ENCODE measurements around the gene TMEM186.

The TMEM186 gene

DNA sequence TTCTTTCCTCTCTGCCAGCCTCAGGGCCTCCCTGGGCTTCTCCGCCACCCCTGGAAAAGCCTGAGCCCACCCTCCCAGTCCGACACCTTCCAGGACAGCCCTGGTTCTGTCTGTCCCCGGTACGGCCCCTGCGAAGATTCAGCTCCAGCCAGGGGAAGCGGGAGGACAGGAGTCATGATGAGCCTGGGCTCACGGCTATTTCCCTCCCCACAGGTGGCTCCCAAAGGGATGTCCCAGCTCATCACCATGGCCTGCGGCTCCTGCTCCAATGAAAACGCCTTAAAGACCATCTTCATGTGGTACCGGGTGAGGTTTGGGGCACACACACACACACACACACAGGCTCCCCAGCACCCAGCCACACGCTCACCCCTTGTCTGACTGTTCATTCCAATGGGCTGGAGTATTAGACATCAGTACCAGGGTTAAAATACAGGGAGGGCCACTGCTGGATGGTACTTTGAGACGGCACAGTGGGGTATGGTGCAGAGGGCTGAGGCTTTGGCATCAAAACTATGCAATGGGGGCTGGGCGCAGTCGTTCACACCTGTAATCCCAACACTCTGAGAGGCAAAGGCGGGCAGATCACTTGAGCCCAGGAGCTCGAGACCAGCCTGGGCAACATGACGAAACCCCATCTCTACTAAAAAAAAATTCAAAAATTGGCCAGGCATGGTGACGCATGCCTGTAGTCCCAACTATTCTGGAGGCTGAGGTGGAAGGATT is 32.8 kb downstream of the TMEM186 start:
- H3K9me3 ChIP-seq (ENCODE audit: control insufficient read depth, low read depth, low read length), result no peaks in the 10 kb centered on the region
- peaks cover 8% of the 10 kb centered on the region for H3K4me1 ChIP-seq (ENCODE audit: control insufficient read depth, low read depth, low read length)
- no peak overlapping the region for H3K9ac ChIP-seq (ENCODE audit: low read length)
- no peak overlapping the region for H3K27ac ChIP-seq (ENCODE audit: low read length)
- no peaks in the 10 kb centered on the region for H3K36me3 ChIP-seq (ENCODE audit: control insufficient read depth, low read depth, low read length)
- H3K4me3 ChIP-seq (ENCODE audit: low read length), result no peak overlapping the region
- no peaks in the 10 kb centered on the region for H3K27me3 ChIP-seq (ENCODE audit: control insufficient read depth, insufficient read depth, low read length)

DNA sequence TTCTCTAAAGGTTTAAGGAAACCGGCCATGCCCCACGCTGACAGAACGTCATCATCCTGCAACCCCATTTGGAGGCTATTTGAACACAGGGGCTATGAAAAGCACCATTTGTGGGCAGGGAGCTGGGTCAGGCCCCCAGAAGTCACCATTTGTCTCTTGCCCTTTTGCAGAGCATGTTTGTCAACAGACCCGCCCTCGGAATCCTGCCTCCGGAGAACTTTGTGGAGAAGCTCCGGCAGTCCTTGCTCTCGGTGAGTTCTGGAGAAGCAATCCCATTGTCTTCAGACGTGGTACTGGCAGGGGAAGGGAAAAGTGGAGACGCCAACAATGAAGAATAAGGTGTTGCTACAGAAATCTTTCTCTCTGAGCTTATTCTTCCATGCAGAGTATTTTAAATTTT is 33.5 kb downstream of the TMEM186 start:
- Histone ChIP-seq H3K4me3 (ENCODE audit: low read length) (no peak overlapping the region), H3K36me3 (ENCODE audit: control insufficient read depth, low read depth, low read length) (no peaks in the 10 kb centered on the region), H3K9me3 (ENCODE audit: control insufficient read depth, low read depth, low read length) (no peaks in the 10 kb centered on the region), H3K27me3 (ENCODE audit: control insufficient read depth, insufficient read depth, low read length) (no peaks in the 10 kb centered on the region), H3K27ac (ENCODE audit: low read length) (no peak overlapping the region), H3K9ac (ENCODE audit: low read length) (no peak overlapping the region), H3K4me1 (ENCODE audit: control insufficient read depth, low read depth, low read length) (peaks cover 8% of the 10 kb centered on the region)

DNA sequence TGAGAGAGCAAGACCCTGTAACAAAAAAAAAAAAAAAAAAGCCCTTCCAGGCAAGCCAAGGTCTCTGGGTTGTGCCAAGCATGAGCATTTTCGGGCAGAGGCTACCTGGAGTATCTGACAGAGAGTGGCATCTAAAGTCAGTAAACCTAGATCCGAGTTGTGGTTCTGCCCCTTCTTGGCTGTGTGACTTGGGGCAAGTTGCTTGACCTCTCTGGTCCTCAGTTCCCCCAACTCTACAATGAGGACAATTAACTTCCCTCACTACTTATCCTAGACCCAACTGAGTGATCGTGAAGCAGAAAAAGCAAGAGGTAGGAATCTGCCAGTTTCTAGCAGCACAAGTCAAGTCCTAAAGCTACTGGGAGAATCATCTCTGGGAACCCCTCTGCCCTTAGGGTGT is 34.4 kb downstream of the TMEM186 start:
- Histone ChIP-seq H3K27ac (ENCODE audit: low read length) (no peak overlapping the region), H3K9ac (ENCODE audit: low read length) (no peak overlapping the region), H3K27me3 (ENCODE audit: control insufficient read depth, insufficient read depth, low read length) (no peaks in the 10 kb centered on the region), H3K36me3 (ENCODE audit: control insufficient read depth, low read depth, low read length) (no peaks in the 10 kb centered on the region), H3K4me1 (ENCODE audit: control insufficient read depth, low read depth, low read length) (peaks cover 8% of the 10 kb centered on the region), H3K4me3 (ENCODE audit: low read length) (no peak overlapping the region), H3K9me3 (ENCODE audit: control insufficient read depth, low read depth, low read length) (no peaks in the 10 kb centered on the region)

DNA sequence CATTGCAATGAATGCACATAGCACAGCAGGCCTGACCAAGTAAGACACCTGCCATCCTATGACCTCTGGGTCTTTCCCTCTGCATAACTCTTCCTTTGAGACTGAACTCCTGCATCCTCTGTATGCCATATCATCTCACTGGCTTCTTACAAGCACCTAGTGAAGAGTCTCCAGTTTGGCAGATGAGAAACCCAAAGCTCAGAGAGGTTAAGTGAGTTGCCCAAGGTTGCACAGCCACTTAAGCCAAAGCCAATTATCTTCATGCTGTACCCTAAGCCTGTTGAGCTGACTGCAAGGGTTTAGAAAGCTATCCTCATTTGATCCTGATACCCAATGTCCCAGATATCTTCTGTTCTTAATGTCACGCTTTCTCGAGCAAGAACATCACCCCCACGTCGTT is 35.2 kb downstream of the TMEM186 start:
- Histone ChIP-seq H3K4me1 (ENCODE audit: control insufficient read depth, low read depth, low read length) (peaks cover 8% of the 10 kb centered on the region), H3K27ac (ENCODE audit: low read length) (no peak overlapping the region), H3K27me3 (ENCODE audit: control insufficient read depth, insufficient read depth, low read length) (no peaks in the 10 kb centered on the region), H3K4me3 (ENCODE audit: low read length) (no peak overlapping the region), H3K36me3 (ENCODE audit: control insufficient read depth, low read depth, low read length) (no peaks in the 10 kb centered on the region), H3K9me3 (ENCODE audit: control insufficient read depth, low read depth, low read length) (no peaks in the 10 kb centered on the region), H3K9ac (ENCODE audit: low read length) (no peak overlapping the region)

DNA sequence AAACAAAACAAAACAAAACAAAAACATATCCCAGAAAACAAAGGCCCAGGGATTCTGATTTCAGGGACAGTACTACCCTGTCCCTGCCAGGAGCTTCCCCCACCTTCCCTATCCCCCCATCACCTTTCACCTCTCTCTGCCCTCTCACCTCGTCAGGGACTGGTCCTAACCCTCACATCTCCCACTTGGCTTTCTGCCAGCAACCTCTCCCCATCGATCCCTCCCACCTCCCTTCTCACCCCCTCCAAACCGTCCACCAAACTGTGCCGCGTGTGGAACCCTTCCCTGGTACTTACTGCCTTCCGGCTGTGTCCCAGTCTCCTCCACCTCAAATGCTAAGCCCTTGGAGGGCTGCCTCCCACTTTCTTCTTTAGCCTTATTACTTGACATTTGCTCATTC is 36.4 kb downstream of the TMEM186 start:
- Histone ChIP-seq H3K9ac (ENCODE audit: low read length) (no peak overlapping the region), H3K27me3 (ENCODE audit: control insufficient read depth, insufficient read depth, low read length) (no peaks in the 10 kb centered on the region), H3K9me3 (ENCODE audit: control insufficient read depth, low read depth, low read length) (no peaks in the 10 kb centered on the region), H3K4me1 (ENCODE audit: control insufficient read depth, low read depth, low read length) (peaks cover 8% of the 10 kb centered on the region), H3K4me3 (ENCODE audit: low read length) (no peak overlapping the region), H3K27ac (ENCODE audit: low read length) (no peak overlapping the region), H3K36me3 (ENCODE audit: control insufficient read depth, low read depth, low read length) (no peaks in the 10 kb centered on the region)

DNA sequence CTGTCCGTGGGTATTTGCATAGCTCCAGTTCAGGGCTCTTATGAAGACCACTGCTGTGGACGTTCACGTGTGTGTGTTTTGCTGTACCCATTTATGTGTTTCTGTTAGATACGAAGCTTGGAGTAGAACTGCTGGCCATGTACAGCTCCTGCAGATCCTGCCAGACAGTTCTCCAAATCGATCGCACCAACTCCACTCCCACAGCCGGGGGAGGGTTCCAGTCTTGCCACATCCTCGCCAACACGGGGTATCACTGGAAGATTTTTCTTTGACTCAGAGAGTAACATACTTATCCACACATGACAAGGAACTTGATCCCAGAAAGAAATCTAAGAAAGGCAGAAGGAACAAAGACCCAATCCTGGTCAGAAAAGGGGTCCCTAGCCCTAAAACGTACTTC is 37.4 kb downstream of the TMEM186 start:
- no peaks in the 10 kb centered on the region for H3K36me3 ChIP-seq (ENCODE audit: control insufficient read depth, low read depth, low read length)
- H3K27me3 ChIP-seq (ENCODE audit: control insufficient read depth, insufficient read depth, low read length), result no peaks in the 10 kb centered on the region
- no peaks in the 10 kb centered on the region for H3K9me3 ChIP-seq (ENCODE audit: control insufficient read depth, low read depth, low read length)
- peaks cover 8% of the 10 kb centered on the region for H3K4me1 ChIP-seq (ENCODE audit: control insufficient read depth, low read depth, low read length)
- H3K9ac ChIP-seq (ENCODE audit: low read length), result no peak overlapping the region
- H3K27ac ChIP-seq (ENCODE audit: low read length), result no peak overlapping the region
- no peak overlapping the region for H3K4me3 ChIP-seq (ENCODE audit: low read length)

DNA sequence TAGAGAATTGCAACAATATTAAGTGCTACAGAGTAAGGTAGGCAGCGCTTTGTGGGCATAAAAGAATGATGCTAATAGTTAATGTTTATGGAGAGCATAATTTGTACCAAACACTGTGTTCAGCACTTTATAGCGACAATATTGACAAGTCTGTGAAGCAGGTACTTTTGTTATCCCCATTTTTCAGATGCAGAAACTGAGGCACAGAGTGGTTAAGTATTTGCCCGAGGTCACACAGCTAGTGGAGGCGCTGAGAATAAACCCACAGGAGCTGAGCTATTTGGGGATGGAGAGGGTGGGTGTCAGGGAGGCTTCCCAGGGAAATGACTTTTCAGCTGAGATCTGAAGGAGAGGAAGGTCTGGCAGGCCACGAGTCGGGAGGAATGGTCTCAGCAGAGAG is 39.4 kb downstream of the TMEM186 start:
- H3K9me3 ChIP-seq (ENCODE audit: control insufficient read depth, low read depth, low read length), result no peaks in the 10 kb centered on the region
- no peak overlapping the region for H3K9ac ChIP-seq (ENCODE audit: low read length)
- H3K27ac ChIP-seq (ENCODE audit: low read length), result no peak overlapping the region
- no peak overlapping the region for H3K4me3 ChIP-seq (ENCODE audit: low read length)
- no peaks in the 10 kb centered on the region for H3K27me3 ChIP-seq (ENCODE audit: control insufficient read depth, insufficient read depth, low read length)
- no peaks in the 10 kb centered on the region for H3K4me1 ChIP-seq (ENCODE audit: control insufficient read depth, low read depth, low read length)
- no peaks in the 10 kb centered on the region for H3K36me3 ChIP-seq (ENCODE audit: control insufficient read depth, low read depth, low read length)

DNA sequence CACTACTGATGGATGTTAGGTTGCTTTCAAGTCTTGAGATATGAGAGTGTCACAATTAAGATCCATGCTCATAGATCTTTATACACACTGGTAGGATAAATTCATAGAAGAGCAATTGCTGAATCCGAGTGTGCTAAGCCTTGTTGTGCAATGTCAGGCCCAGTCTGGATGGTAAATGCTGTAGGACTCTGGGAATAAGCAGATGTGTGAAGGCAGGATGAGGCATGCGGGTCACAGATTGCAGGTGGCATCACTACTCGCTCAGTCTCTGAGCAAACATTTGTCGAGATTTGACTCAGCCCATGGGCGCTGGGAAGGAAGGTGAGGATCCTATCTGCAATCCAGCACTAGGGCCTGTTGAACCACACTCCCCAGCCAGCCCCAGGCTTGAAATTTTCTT is 40.7 kb downstream of the TMEM186 start:
- H3K4me3 ChIP-seq (ENCODE audit: low read length), result no peak overlapping the region
- H3K27me3 ChIP-seq (ENCODE audit: control insufficient read depth, insufficient read depth, low read length), result no peaks in the 10 kb centered on the region
- H3K4me1 ChIP-seq (ENCODE audit: control insufficient read depth, low read depth, low read length), result no peaks in the 10 kb centered on the region
- H3K9me3 ChIP-seq (ENCODE audit: control insufficient read depth, low read depth, low read length), result no peaks in the 10 kb centered on the region
- H3K36me3 ChIP-seq (ENCODE audit: control insufficient read depth, low read depth, low read length), result no peaks in the 10 kb centered on the region
- H3K9ac ChIP-seq (ENCODE audit: low read length), result no peak overlapping the region
- H3K27ac ChIP-seq (ENCODE audit: low read length), result no peak overlapping the region

DNA sequence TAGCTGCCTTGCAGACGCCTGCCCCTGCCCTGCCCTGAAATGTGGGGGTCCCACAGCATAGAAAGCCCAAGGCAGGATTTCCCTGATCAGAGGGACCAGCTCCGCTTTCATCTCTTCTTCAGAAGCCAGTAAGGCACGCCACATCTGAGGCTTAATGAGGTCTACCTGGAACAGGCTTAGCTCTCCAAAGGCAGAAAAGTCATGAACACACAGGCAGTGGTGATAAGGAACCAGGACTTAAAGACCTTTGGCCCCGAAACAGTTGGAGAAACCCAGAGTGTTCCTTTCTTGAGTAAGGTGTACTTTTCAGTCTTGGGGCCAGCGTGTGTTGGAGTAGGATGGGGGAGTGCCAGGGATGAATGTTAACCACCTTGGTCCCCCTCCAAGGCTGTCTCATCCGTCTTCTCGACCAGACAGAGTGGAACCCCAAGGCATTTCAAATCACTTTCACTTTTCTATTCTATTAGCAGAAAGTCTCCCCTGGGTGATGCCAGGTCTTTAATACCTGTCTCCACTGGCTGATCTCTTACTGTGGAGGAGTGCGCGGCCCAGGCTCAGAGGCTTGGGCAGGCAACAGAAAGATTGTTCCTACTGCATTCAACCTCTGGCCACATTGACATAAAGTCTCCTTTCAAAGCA is 43.9 kb downstream of the TMEM186 start:
- H3K9ac ChIP-seq (ENCODE audit: low read length), result no peak overlapping the region
- no peak overlapping the region for H3K27ac ChIP-seq (ENCODE audit: low read length)
- no peaks in the 10 kb centered on the region for H3K27me3 ChIP-seq (ENCODE audit: control insufficient read depth, insufficient read depth, low read length)
- no peaks in the 10 kb centered on the region for H3K36me3 ChIP-seq (ENCODE audit: control insufficient read depth, low read depth, low read length)
- H3K4me1 ChIP-seq (ENCODE audit: control insufficient read depth, low read depth, low read length), result no peaks in the 10 kb centered on the region
- no peak overlapping the region for H3K4me3 ChIP-seq (ENCODE audit: low read length)
- no peaks in the 10 kb centered on the region for H3K9me3 ChIP-seq (ENCODE audit: control insufficient read depth, low read depth, low read length)

DNA sequence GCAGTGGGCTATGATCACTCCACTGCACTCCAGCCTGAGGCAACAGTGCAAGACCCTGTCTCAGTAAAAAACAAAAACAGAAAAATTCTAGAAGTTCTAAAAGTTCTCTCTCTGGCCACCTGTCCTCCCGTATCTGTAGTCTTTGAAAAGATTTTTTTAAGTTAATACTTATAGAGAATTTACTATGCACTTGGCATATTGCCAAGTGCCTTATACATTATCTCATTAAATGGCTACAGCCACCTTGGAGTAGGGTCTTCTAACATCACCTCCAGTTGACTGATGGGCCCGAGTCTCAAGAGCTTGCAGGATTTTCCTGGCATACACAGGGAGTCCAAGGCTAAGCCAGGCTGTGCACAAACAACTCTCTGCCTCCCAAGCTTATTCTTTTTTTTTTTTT is 44.7 kb downstream of the TMEM186 start:
- Histone ChIP-seq H3K36me3 (ENCODE audit: control insufficient read depth, low read depth, low read length) (no peaks in the 10 kb centered on the region), H3K27me3 (ENCODE audit: control insufficient read depth, insufficient read depth, low read length) (no peaks in the 10 kb centered on the region), H3K27ac (ENCODE audit: low read length) (no peak overlapping the region), H3K9ac (ENCODE audit: low read length) (no peak overlapping the region), H3K4me1 (ENCODE audit: control insufficient read depth, low read depth, low read length) (no peaks in the 10 kb centered on the region), H3K4me3 (ENCODE audit: low read length) (no peak overlapping the region), H3K9me3 (ENCODE audit: control insufficient read depth, low read depth, low read length) (no peaks in the 10 kb centered on the region)

DNA sequence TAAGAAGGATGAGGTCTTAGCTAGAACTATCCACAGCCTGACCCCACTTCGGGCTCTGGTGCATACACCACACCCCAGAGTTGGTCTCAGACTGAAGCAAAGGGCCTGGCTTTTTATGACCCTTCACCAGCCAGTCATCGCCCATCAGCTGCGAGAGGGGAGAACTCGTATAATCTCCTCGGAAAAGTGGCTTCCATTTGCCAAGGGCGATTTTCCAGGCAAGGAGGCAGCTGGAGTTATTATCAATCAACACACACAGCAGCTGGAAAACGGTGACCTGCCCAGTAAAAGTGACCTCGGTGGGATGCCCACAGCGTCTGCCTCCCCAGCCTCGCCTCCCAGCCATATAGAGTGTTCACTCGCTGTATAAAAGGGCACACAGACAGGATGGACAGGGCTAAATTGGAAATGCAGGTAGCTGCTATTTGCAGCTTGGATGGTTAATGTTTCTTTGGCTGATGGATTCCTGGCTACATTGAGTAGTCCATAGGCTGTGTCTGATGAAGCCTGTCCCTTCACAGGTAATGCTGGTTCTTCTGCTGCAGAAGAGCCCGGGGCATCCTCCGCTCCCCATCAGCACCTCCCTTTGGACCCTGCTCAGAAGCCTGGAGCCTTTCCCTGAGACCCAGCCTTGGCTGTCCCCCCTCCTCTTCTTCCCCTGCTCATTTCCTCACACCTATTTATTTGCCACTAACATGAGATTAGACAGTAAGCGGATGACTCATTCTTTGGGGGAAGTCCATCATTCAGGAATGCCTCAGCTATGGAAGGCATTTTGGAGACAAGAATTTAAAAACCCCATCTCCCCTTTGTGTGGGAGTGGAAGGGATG is 45.7 kb downstream of the TMEM186 start:
- Histone ChIP-seq H3K27me3 (ENCODE audit: control insufficient read depth, insufficient read depth, low read length) (no peaks in the 10 kb centered on the region), H3K4me1 (ENCODE audit: control insufficient read depth, low read depth, low read length) (no peaks in the 10 kb centered on the region), H3K4me3 (ENCODE audit: low read length) (no peak overlapping the region), H3K9me3 (ENCODE audit: control insufficient read depth, low read depth, low read length) (no peaks in the 10 kb centered on the region), H3K9ac (ENCODE audit: low read length) (no peak overlapping the region), H3K36me3 (ENCODE audit: control insufficient read depth, low read depth, low read length) (no peaks in the 10 kb centered on the region), H3K27ac (ENCODE audit: low read length) (no peak overlapping the region)

Data from iPS-18a (cell line).